ENCODE results near the gene CAMKK1.

Gene CAMKK1

DNA sequence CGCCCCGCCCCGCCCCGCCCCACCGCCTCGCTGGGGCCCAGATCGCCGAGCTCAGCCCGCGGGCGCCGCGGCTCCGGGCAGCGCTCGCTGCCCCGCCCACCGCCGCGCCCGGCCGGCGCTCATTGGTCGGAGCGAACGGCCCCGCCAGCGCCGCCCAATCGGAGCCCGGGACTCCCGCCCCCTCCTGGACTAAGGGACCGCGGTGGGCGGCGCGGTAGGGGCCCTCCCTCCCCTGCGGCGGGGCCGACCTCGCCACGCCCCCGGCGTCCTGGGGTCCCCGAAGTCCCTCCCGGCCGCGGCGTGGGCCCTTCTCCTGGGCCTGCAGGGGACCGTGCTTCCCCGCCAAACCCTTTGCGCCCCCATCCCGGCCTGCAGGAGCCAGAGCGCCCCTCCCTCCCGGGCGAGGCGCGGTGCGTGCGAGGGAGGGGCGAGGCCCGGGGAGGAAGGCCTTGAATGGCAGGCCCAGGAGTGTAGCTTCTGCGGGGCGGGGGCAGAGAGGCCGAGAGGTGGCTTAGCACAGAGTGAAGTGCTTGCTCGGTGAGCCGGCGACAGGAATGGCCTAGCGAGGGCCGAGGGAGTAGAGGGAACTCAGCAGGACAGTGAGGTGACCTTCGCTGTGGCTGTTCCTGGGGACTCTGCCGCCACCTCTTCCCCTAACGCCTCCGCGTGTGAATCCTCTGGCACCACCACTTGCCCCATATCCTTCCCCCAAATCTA, at the start of gene CAMKK1:
TSS of gene CAMKK1 (minus strand) at position 51 of the 717 bp plus-strand sequence. CDS start 7,366 bp downstream, outside the sequence.
- FAIRE-seq, result no peak

DNA sequence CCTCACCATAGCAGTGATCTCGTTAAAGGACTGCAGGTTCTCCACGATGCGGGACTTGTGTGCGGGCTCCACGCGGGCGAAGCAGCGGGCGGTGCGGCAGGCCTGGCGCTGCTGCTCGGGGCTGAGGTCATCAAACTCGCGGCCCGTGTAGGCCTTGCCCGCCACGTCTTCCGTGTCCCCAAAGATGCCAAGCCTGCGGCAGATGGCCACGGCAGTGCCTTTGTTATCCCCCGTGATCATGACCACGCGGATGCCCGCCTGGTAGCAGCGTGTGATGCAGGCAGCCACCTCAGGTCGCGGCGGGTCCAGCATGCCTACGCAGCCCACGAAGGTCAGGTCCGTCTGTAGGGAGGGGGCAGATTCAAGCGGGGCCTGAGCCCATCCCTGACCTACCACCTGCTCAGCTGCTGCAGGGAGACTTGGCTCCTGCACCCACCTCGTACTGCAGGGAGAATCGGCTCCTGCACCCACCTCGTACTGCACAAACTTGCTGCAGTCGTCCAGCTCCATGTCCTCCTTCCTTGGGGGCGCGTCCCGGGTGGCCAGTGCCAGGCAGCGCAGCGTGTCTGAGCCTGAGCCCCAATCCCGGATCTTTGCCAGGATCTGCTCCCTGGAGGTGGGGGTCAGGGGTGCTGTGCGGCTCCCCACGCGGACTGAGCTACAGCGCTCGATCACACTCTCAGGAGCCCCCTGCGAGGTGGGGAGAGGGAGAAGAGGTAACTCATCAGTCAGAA, 48.3 kb upstream of the CAMKK1 start:
- FAIRE-seq, result no peak

DNA sequence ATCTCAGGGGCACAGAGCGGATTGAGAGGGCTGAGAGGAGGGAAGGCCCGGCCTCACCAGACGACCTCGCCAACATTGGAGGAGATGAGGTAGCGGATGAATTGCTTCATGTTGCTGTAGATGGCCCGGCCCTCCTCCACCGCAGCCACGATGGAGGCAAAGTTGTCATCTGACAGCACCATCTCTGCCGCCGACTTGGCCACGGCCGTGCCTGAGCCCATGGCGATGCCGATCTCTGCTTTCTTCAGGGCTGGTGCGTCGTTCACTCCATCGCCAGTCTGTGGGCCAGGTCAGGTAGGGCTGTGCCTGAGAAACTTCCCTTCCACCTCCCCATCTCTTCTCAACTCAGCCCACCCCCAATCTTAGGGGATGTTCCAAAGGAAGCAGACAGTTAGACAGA, 44.5 kb upstream of the CAMKK1 start:
- FAIRE-seq, result no peak

DNA sequence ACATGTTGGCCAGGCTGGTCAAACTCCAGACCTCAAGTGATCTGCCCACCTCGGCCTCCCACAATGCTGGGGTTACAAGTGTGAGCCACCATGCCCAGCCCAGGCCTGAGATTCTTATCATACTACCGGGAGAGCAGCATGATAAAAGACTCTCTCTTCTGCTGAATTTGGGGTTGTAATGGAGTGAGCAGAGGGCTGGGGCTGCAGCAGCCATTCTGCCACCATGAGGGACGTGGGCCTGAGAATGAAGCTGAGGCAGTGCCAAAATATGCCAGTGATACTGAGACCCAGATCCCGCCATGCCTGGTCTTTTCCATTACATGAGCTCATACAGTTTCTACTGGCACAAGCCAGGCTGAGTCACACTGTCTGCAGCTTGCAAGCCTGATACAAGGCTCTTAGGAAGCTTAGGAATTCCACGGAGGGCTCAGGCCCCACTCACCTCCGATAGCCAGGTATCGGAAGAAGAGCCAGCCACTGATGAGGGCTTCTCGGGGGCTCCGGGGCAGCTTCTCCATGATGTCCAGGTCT, 43.0 kb upstream of the CAMKK1 start:
- FAIRE-seq, result no peak

GRCh38 chr17:3935140-3935542, 42.3 kb upstream of the CAMKK1 start:
- FAIRE-seq, result no peak

DNA sequence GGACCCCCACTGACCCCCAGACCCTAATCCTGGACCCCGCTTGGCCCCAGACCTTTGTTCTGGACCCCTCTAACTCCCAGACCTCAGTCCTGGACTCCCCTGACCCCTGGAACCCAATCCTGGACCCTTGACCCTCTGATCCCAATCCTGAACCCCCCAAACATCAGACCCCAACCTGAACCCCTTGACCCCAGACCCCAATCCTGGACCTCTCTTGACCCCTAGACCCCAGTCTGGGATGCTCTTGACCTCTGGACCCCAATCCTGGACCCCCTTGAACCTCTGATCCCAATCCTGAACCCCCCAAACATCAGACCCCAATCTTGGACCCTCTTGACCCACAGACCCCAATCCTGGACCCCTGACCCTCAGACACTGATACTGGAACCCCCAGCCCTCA, 36.9 kb upstream of the CAMKK1 start:
- FAIRE-seq, result no peak

- FAIRE-seq, result no peak
Measured at GRCh38 chr17:3929181-3929580, 36.3 kb upstream of the CAMKK1 start.

DNA sequence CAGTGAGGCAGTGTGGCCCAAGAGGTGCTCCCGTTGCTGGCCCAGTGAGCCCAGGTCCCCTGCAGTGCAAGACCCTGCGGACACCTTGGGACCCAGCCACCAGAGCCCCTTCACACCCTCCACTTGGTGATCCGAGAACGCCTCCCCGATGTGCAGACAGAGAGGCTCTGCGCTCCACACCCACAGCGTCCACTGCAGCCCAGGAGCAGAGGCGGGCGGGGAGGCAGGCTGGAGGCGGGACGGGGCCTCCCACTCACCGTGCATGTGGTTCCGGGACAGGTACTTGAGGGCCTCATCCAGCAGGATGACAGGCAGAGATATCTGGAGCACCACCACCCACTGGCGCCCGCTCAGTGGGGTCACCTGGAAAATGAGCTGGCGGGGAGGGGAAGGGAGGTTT, 35.6 kb upstream of the CAMKK1 start:
- FAIRE-seq, result no peak

DNA sequence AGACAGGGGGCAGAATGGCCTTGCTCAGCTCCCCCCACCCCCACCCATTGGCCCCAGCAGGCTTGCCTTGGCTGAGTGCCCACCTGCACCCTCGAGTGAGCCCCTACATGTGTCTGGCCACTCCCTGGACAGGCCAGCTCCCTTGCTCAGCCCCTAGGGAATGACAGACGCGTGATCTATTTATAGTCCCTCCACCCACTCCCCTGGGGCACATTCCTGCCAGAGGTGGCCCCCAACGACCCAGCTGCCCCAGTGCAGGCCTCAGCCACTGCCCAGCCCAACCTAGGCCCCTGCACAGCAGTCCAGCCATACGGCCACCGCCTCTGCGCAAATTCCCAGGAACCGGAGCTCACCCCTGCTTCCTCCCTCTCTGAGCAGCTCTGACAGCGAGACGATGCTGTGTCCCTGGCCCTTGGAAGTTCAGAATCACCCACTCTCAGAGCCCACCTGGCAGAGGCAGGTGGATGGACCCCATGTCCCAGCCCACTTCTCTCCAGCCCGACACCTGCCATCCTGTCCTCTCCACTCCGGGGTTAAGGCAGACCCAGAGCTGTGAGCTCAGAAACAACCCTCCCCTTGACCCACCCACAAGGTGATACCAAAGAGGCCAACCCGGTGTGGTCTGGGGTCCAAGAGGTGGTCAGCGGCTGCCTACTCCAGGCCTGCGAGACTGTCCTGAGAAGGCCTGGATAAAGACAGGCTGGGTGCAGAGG, 34.9 kb upstream of the CAMKK1 start:
- FAIRE-seq, result no peak

GRCh38 chr17:3926860-3927627, 34.2 kb upstream of the CAMKK1 start:
- no peak for FAIRE-seq

- FAIRE-seq, result no peak
Measured at GRCh38 chr17:3925684-3926485, 33.0 kb upstream of the CAMKK1 start.

DNA sequence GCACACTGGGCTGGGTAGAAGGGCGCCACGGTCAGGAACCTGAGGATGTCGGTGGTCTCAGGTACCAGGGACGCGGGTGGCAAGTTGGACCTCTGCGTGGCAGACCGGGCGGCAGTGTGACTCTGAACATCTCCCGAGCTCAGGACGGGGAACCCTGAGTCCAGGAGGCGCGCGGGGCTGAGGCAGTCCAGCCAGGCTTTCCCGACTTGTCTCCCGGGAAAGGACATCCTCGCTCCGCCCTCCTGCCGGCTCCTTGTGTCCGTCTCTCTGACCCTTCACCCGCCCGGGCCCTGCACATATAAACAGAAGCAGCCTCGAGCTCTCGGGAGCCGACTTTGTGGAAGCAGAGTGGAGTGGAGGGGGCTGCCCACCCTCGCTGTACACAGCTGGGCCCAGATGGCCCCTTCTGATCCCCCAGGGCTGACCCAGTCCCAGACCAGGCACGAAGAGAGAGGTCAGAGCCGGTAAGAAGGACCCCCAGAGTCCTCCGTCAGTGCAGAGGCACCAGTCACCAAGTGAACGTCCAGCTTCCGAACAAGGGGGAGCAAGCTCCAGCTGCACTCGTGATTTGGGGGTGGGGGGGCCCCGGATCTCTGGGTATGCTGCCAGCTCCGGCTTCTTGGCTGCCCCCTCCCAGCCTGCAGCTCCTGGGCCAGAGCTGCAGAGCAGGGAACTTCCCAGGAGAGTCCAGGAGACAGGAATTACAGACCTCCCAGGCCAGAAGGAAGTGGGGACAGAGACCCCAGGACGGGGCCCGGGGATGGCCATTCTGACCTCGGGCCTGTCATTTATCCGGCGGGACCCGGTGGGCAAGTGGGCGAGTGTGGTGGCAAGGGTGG, 31.9 kb upstream of the CAMKK1 start:
- no peak for FAIRE-seq

GRCh38 chr17:3923466-3924190, 30.8 kb upstream of the CAMKK1 start:
- FAIRE-seq, result no peak

GRCh38 chr17:3922765-3923164, 29.9 kb upstream of the CAMKK1 start:
- no peak for FAIRE-seq

GRCh38 chr17:3921502-3922319, 28.9 kb upstream of the CAMKK1 start:
- no peak for FAIRE-seq

DNA sequence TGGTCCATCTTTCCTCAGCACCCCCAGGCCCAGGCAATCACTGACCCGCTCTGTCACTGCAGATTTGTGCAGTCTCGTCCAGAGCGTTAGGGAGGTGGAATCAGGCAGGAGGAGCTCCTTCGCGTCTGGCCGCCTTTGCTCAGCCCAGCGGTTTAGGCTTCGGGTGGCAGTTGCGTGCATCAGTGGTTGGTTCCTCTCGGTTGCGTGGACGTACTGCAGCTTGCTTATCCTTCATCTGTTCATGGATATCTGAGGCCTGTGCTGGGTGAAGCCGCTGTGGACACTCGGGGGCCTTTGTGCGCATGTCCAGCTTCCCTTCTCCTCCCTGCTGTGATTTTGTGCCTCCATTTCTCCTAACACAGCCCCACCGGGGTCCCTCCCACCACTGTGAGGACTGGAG, 28.2 kb upstream of the CAMKK1 start:
- FAIRE-seq, result no peak

GRCh38 chr17:3919123-3919624, 26.3 kb upstream of the CAMKK1 start:
- no peak for FAIRE-seq

DNA sequence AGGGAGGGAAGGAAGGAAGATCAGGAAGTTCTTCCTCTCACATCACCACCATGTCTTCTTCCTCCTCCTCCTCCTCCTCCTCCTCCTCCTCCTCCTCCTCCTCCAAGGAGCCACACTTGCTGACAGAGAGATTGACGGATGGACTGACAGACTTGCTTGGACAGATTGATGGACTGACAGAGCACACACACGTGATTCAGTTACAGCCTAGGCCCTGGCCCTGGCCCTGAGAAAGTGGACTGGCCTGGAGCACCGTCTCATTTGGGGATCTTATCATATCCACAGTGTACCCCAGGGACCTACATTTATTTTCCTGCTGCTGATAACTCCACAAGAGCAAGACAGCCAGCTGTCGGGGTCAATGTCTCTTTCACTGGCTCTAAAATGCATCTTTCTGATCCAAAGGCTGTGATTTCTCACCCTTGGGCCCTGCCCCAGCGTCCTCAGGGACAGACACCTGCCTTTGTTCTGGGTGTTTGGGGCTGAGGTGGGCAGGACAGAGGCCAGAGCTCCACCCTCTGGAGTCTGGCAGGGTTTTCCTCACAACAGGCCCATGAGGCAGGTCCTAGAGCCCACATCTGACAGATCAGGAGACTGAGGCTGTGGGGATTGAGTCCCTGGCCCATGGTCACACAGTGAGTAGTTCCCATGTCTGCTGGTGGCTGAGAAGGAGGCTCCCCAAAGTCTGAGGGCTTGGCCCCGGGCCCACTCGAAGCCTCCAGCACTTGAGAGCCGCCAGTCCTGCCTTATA, 25.7 kb upstream of the CAMKK1 start:
- no peak for FAIRE-seq

All from TTC549 (cell line).